ENCODE measurements around the gene LTBP2. TPM values are rescaled to one million over a fixed set of nuclear protein-coding genes. Genes with fewer than 3 reads are reported as not detected.

LTBP2 gene
- polyA plus RNA-seq, 1 donor: 5.4 TPM

GRCh38 chr14:74503938-74504335, 108.1 kb downstream of the LTBP2 start:
- no peak for DNase-seq

GRCh38 chr14:74503291-74503937, 108.6 kb downstream of the LTBP2 start:
- DNase-seq: no peak

- no peak for DNase-seq
Observed at GRCh38 chr14:74502236-74503019, 109.6 kb downstream of the LTBP2 start.

DNA sequence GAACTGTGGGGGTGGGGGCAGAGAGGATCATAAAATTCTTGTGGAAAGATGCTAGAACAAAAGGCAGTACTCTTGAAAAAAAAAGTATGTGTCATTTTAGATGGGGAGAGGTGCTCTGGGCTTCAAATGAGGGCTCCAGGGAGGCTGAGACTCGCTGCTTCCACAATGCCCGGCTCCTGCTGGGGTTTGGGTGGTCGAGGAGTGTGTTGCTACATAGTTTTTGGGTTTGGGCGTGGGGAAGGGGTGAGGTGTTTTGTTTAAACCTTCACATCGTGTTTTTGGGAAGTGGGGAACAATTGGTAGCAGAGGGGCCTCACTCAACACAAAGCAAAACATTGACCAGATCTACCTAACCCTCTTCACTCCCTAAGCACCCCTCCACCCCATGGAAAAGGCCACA, 110.3 kb downstream of the LTBP2 start:
- no peak for DNase-seq

DNA sequence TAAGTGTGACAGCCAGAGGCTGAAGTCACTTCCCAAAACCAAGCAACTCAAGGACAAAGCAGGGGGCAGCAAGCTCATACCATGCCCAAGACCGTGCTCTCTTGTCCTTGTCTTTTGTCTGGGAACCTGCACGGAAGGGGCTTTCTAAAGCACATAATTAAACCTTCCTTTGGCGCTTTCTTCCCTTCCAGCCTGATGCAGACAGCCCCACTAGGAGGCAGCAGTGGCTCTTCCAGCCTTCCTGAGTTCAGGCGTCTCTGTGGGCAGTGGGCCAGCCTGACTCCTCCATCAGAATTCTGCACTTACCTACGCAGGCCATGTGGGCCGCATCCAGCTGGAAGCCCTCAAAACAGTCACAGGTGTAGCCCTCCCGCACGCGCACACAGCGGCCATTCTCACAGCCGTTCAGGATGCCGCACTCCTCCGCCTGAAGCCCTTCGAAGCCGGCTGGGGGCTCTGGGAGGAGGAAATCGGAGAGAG, 110.9 kb downstream of the LTBP2 start:
- peak; percentile 88 for DNase-seq

DNA sequence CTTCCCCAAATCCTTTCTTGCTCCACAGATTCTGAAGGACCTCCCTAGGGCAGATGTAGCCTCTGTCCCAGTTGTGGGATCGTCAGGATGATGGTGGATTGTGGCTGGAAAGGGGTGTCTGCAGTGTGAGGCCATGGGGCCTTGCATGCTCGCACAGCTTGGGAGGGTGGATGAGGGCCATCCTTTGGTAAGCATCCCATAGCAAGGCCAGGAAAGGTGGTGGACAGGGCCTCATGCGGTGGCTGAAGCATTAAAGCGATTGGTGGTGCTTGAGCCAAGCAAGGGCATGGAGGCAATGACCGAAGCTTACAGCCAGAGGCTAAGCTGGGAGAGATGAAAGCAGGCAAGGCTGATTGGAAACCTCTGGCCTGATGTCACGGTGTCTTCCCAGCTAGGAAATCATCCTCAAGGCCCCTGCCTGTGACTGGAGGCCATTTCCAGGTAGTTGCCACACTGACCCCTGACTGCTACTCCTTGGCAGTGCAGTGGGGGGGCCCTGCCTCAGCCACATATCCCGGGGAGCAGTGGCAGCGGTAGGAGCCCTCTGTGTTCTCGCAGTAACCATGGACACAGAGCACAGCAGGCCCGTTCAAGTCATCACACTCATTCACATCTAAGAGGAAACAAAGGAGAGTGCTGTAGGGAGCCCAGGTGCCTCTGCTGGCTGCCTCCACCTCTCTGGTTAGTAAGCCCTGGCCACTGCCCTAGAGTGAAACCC, 111.5 kb downstream of the LTBP2 start:
- no peak for DNase-seq

DNA sequence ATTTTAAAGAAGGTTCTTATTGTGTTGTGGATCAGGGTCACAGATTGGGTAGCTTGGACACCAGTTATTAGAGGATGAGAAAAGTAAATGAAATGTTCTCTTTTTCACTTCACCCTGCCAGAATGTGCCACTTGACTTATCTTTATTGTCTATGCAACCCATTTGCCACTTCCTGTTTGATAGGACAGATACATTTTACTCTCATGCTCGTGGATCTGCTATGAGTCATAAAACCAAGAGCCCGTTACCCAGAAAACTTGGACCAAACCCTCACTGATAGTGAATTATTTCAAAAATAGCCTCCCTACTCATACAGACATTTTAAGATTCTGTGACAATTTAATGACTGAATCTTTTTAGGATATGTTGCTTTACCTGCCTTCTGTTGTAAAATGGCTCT, 116.7 kb downstream of the LTBP2 start:
- no peak for DNase-seq

- DNase-seq: peak; percentile 98
Observed at GRCh38 chr14:74493343-74494261, 118.4 kb downstream of the LTBP2 start, which contains the start of gene ISCA2. Gene ISCA2, plus strand, starts transcription at chr14:74493765. Its CDS starts 10 bp downstream, at chr14:74493775.

DNA sequence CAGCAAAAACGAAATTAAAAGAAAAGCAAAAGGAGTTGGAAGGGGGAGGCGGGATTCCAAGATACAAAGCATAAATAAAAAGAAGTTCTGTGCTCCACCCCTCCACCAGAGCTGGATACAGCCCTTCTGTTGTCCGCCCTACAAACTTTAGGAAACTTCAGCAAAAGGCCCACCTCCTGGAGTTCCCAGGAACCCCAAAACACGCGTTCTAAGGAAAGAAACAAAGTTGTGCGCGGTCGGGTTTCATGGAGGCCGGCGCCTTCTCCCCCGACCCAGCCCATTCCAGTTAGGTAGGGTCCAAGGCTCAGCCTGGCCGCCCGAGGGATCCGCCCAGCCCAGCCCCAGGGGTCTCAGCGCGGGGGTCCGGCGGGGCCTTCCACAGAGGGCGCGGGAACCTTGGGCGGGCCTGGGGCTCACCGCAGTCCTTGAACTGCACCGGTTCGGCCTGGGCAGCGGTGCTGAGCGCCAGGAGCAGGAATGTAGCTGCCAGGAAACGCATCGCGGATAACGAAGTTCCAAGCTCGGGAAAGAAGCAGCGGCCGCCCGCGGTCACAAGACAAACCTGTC, 119.2 kb downstream of the LTBP2 start, which contains the start of gene NPC2:
Gene NPC2, minus strand, starts transcription at position 530 of the 567 bp plus-strand sequence. Its CDS starts 31 bp downstream, at position 499.
- no peak for DNase-seq

DNA sequence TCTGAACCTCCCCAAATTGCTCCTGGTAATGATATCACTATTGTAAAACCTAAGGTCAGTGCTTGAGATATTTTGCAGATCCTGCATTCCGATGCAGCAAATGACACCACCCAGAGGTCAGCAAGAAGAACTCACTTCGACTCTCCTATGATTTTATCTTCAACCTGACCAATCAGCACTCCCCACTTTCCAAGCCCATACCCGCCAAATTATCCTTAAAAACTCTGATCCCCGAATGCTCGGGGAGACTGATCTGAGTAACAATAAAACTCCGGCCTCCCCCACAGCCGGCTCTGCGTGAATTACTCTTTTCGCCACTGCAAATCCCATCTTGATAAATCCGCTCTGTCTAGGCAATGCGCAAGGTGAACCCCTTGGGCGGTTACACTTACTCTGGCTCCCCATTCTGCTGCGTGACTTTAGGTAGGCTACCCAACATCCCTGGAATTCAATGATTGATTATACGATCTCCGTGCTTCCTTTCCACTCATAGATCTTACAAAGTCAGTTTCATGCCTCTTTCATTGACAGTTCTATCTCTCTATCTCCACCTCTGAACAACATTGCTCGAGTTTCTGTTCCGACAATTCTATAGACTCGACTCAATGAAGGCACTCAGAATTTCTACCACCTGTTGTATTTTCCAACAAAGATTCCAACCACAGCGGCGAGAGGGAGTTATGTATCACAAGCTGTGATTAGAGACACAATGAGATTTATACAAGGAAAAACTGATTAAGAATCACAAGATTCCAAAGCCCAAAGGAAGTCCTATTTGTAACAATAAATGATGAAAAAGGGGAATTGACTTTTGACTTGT, 119.9 kb downstream of the LTBP2 start:
- DNase-seq: no peak

GRCh38 chr14:74490486-74490885, 121.6 kb downstream of the LTBP2 start:
- DNase-seq: no peak

- DNase-seq: no peak
Observed at GRCh38 chr14:74488786-74489397, 123.1 kb downstream of the LTBP2 start.

- no peak for DNase-seq
Observed at GRCh38 chr14:74486164-74486563, 125.9 kb downstream of the LTBP2 start.

- no peak for DNase-seq
Observed at GRCh38 chr14:74483321-74483720, 128.7 kb downstream of the LTBP2 start.

GRCh38 chr14:74482571-74482970, 129.5 kb downstream of the LTBP2 start:
- DNase-seq: no peak

DNA sequence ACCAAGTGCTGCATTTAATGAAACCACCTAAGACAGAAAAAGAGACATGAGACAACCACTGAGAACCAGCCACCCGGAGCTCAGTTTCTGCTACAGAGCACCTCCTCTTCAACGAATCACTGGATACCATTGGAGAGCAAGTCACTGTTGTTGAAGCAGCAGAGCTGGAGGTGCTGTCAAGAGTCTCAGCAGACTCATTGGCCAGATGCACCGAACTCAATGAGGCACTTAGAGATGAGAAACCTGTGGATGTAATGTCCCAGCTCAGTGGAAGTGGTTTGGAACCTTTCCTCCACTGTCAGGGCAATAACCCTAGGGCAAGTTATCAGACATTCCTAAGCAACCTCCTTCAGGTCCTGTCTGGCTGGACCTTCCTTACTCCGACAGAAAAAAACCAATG, 132.0 kb downstream of the LTBP2 start:
- no peak for DNase-seq

DNA sequence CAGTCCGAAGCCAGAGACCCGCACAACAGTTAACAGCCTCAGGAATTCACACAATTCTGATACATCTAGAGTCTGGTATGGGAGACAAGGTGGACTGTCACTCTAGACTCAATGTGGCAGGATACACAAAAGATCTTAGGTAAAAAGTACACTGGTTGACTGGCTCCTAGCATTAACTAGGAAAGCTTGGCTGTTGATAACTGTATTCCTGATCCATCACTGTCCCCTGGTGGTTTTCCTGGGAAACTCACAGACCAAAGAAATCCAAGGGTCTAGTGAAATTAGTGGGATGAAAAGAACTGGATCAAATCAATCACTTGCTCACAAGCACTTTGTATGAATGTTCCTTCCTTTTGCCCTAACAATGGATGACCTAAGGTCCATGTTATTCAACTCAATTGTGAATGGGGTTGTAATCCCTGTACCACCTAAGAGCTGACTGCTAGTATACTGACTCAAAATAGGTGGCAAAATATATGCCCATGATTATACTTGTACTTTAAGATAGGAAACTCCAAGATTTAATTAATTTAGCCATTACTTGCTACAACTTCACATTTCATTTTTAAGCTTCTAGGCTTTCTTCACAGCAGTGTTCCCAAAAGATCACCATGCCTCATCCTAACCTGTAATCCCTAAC, 132.9 kb downstream of the LTBP2 start:
- DNase-seq: no peak

GRCh38 chr14:74476607-74477006, 135.4 kb downstream of the LTBP2 start:
- no peak for DNase-seq

DNA sequence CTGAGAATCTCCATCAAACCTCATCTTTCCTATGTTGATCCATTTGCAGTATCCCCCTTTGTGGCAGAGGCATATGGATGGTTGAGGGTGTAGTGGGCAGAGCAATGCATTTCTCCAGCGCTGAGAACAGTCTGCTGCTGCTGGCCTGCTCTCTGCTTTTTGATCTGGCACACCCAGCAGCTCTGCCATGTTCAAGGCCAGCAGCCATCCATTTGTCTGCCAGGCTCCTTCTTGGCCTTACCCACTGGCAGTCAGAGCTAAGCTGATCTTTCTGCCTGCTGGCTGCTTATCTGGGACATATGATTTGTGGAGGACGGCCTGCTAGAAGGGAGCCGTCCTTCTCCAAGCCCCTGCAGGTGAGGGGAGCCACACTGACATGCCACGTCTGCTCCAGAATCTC, 135.9 kb downstream of the LTBP2 start:
- DNase-seq: no peak

DNA sequence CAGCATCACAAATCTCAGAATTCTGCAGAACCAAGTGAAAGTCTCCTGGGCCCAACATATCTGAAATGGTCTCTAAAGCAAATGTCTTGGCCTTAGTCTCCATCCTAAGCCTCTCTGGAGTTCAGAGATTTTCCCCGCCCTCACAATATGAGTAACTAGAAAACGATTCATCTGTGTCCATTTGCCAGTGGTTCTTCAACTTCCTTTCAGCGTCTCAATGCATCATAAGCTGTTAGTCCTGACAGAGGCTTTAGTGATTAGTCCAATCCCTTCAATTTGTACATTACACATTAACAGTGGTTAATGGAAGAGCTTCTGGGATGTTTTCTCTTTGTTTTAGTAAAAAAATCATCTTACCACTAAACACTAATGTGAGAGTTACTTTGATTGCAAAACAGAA, 136.4 kb downstream of the LTBP2 start:
- no peak for DNase-seq

Data from hindlimb muscle (tissue), 1 donor.